HEK293 (cell line): ENCODE results near the gene STOX2.

Source experiments
- CTCF ChIA-PET: fragments of 350-600 bp; formaldehyde crosslinking; extraction: SDS; loops from one replicate; lab custom pipeline; 2021; ENCODE audit warnings: antibody characterized with exemption; lab: Yijun Ruan, JAX
- POLR2A ChIA-PET: fragments of 300-600 bp; formaldehyde crosslinking; extraction: SDS; loops from one replicate; lab custom pipeline; 2020; ENCODE audit warnings: antibody characterized with exemption, inconsistent platforms; lab: Yijun Ruan, JAX
- H3K27ac ChIP-seq: fragments of 200-500 bp; sonication (Bioruptor generic); 2 replicates; pipeline ENCODE4 v1.5.1; 2014; ENCODE audit warnings: low read depth, low read length, control low read depth, inconsistent platforms; ENCODE audit errors: extremely low read depth
- H3K36me3 ChIP-seq, 2 experiments: fragments of 200-500 bp in 1 of 2; sonication (Bioruptor generic) in 1 of 2; 1 replicate in 1 of 2; 2 replicates in 1 of 2; pipeline ENCODE4 v1.5.1; 2014 to 2017; ENCODE audit warnings: inconsistent platforms in 2 of 2, low read length in 2 of 2; ENCODE audit not compliant: control insufficient read depth in 2 of 2, insufficient read depth in 1 of 2
- H3K4me1 ChIP-seq: fragments of 200-500 bp; sonication (Bioruptor generic); 2 replicates; pipeline ENCODE4 v1.5.1; 2014; ENCODE audit warnings: mild to moderate bottlenecking, low read length, inconsistent platforms; ENCODE audit not compliant: control insufficient read depth, insufficient read depth
- H3K4me3 ChIP-seq: 2 replicates; pipeline ENCODE4 v1.5.1; 2011; ENCODE audit warnings: low read depth, mild to moderate bottlenecking, control low read depth, low read length, moderate library complexity
- H3K9me3 ChIP-seq: fragments of 200-500 bp; sonication (Bioruptor generic); 2 replicates; pipeline ENCODE4 v1.5.1; 2014; ENCODE audit warnings: low read depth, low read length, inconsistent platforms; ENCODE audit not compliant: control insufficient read depth, insufficient read depth
- SETDB1 ChIP-seq: IDR thresholded peaks from one replicate; pipeline ENCODE4 v1.6.1; 2017; ENCODE audit warnings: mild to moderate bottlenecking, low read length, moderate library complexity, mixed read lengths; ENCODE audit not compliant: insufficient read length
- TRIM28 ChIP-seq: IDR thresholded peaks from 2 replicates; pipeline ENCODE4 v1.6.1; 2011; ENCODE audit warnings: low read length, control low read depth, borderline replicate concordance
- ZBTB7A ChIP-seq: fragments of 450-650 bp; formaldehyde crosslinking; IDR thresholded peaks from 2 replicates; pipeline ENCODE4 v1.5.1; 2016; ENCODE audit warnings: low read depth, missing biosample characterization, missing genetic modification characterization
- ZNF10 ChIP-seq: fragments of 450-650 bp; formaldehyde crosslinking; IDR thresholded peaks from 2 replicates; pipeline ENCODE4 v1.5.1; 2017; ENCODE audit warnings: missing biosample characterization, missing genetic modification characterization
- ZNF513 ChIP-seq: fragments of 450-650 bp; IDR thresholded peaks from 2 replicates; pipeline ENCODE4 v1.5.1; 2018; ENCODE audit warnings: missing biosample characterization, missing genetic modification characterization
- ZNF518A ChIP-seq: fragments of 450-650 bp; formaldehyde crosslinking; conservative IDR thresholded peaks from 2 replicates; pipeline ENCODE4 v1.5.1; 2016; ENCODE audit warnings: low read depth, missing biosample characterization, missing genetic modification characterization
- ZNF549 ChIP-seq: fragments of 450-650 bp; IDR thresholded peaks from 2 replicates; pipeline ENCODE4 v1.5.1; 2018; ENCODE audit warnings: missing biosample characterization, missing genetic modification characterization, mild to moderate bottlenecking, inconsistent platforms, moderate library complexity
- ZNF664 ChIP-seq: fragments of 450-650 bp; formaldehyde crosslinking; IDR thresholded peaks from 2 replicates; pipeline ENCODE4 v1.5.1; 2016; ENCODE audit warnings: missing biosample characterization, missing genetic modification characterization
- ZNF707 ChIP-seq: fragments of 450-650 bp; formaldehyde crosslinking; IDR thresholded peaks from 2 replicates; pipeline ENCODE4 v1.5.1; 2016; ENCODE audit warnings: missing biosample characterization, missing genetic modification characterization
- ZNF747 ChIP-seq: fragments of 450-650 bp; formaldehyde crosslinking; IDR thresholded peaks from 2 replicates; pipeline ENCODE4 v1.5.1; 2016; ENCODE audit warnings: missing biosample characterization, missing genetic modification characterization
- ZNF768 ChIP-seq: fragments of 450-650 bp; formaldehyde crosslinking; IDR thresholded peaks from 2 replicates; pipeline ENCODE4 v1.5.1; 2018; ENCODE audit warnings: missing biosample characterization, mild to moderate bottlenecking, missing genetic modification characterization
- ZSCAN23 ChIP-seq: fragments of 450-650 bp; formaldehyde crosslinking; IDR thresholded peaks from 2 replicates; pipeline ENCODE4 v1.5.1; 2016; ENCODE audit warnings: missing biosample characterization, missing genetic modification characterization
- ZXDB ChIP-seq: fragments of 450-650 bp; formaldehyde crosslinking; IDR thresholded peaks from 2 replicates; pipeline ENCODE4 v1.5.1; 2016; ENCODE audit warnings: missing biosample characterization, missing genetic modification characterization
- TF ChIP-seq, protein P1 (sequence below): fragments of 450-650 bp; formaldehyde crosslinking; IDR thresholded peaks from 2 replicates; pipeline ENCODE4 v1.5.1; 2016; ENCODE audit warnings: missing biosample characterization, missing genetic modification characterization
- TF ChIP-seq, protein P2 (sequence below): fragments of 450-650 bp; formaldehyde crosslinking; IDR thresholded peaks from 2 replicates; pipeline ENCODE4 v1.5.1; 2016; ENCODE audit warnings: missing biosample characterization, missing genetic modification characterization
- TF ChIP-seq, protein P3 (sequence below): fragments of 450-650 bp; formaldehyde crosslinking; IDR thresholded peaks from 2 replicates; pipeline ENCODE4 v1.5.1; 2016; ENCODE audit warnings: missing biosample characterization, missing genetic modification characterization

STOX2 gene

DNA sequence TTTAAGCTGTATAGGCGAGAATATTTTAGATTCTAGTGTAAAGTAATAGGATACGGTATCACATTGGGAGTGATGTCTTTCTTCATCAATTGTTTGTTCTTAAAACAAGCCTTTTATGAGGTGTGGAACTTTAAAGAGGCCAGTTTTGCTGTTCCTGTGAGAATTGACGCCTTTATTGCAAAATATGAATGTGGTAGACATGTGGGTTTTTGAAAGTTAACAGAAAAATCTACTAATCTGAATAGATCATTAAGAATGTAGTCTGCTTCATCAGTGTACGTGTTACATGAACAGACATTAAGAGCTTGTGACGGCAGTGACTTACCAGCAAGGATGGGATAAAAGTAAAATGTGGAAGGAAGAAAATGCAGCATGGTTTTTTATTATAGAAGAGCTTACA is 63.8 kb downstream of the STOX2 start (continued):
- TF ChIP-seq, protein P1, sequence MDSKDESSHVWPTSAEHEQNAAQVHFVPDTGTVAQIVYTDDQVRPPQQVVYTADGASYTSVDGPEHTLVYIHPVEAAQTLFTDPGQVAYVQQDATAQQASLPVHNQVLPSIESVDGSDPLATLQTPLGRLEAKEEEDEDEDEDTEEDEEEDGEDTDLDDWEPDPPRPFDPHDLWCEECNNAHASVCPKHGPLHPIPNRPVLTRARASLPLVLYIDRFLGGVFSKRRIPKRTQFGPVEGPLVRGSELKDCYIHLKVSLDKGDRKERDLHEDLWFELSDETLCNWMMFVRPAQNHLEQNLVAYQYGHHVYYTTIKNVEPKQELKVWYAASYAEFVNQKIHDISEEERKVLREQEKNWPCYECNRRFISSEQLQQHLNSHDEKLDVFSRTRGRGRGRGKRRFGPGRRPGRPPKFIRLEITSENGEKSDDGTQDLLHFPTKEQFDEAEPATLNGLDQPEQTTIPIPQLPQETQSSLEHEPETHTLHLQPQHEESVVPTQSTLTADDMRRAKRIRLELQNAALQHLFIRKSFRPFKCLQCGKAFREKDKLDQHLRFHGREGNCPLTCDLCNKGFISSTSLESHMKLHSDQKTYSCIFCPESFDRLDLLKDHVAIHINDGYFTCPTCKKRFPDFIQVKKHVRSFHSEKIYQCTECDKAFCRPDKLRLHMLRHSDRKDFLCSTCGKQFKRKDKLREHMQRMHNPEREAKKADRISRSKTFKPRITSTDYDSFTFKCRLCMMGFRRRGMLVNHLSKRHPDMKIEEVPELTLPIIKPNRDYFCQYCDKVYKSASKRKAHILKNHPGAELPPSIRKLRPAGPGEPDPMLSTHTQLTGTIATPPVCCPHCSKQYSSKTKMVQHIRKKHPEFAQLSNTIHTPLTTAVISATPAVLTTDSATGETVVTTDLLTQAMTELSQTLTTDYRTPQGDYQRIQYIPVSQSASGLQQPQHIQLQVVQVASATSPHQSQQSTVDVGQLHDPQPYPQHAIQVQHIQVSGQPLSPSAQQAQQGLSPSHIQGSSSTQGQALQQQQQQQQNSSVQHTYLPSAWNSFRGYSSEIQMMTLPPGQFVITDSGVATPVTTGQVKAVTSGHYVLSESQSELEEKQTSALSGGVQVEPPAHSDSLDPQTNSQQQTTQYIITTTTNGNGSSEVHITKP, result no peak
- no peak for TF ChIP-seq ZNF549 (tag by site-specific recombination)
- TF ChIP-seq ZSCAN23, result no peak
- TF ChIP-seq ZNF518A (tag by site-specific recombination), result no peak
- no peak for TF ChIP-seq ZBTB7A (tag by site-specific recombination)

DNA sequence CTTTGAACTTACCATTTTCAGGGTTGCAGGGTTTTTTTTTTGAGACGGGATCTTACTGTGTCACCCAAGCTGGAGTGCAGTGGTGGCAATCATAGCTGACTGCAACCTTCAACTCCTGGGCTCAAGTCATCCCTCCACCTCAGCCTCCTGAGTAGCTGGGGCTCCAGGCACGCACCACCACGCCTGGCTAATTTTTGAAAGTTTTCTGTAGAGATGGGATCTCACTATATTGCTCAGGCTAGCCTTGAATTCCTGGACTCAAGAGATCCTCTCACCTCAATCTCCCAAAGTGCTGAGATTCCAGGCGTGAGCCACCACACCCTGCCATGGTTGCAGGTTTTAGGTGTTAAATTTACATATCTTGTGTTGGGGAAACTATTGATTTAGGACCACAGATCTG is 64.5 kb downstream of the STOX2 start:
- no peak overlapping the region for H3K4me3 ChIP-seq
- POLR2A ChIA-PET, result interaction anchor here (1.4 kb wide), 2 partner anchors 10 to 18 kb away, joined by 3 to 4 read pairs; no protein-coding TSS in a partner anchor
- no peak for TF ChIP-seq ZNF747
- no peak for TF ChIP-seq ZNF513
- TF ChIP-seq ZNF707 (tag by site-specific recombination), result no peak
- no peak for TF ChIP-seq TRIM28
- no peak for TF ChIP-seq SETDB1
- TF ChIP-seq, all 188 proteins: peak for 0
- Histone ChIP-seq H3K9me3 (no peaks in the 10 kb centered on the region), H3K36me3 (no peaks in the 10 kb centered on the region), H3K4me1 (0 out of 2 replicates have a peak, but pooled peaks cover 6% of the 10 kb centered on the region), H3K27ac (no peak overlapping the region)
- CTCF ChIA-PET, result interaction anchor here (1.2 kb wide), 1 partner anchor 10 kb away, joined by 3 read pairs; no protein-coding TSS in a partner anchor

DNA sequence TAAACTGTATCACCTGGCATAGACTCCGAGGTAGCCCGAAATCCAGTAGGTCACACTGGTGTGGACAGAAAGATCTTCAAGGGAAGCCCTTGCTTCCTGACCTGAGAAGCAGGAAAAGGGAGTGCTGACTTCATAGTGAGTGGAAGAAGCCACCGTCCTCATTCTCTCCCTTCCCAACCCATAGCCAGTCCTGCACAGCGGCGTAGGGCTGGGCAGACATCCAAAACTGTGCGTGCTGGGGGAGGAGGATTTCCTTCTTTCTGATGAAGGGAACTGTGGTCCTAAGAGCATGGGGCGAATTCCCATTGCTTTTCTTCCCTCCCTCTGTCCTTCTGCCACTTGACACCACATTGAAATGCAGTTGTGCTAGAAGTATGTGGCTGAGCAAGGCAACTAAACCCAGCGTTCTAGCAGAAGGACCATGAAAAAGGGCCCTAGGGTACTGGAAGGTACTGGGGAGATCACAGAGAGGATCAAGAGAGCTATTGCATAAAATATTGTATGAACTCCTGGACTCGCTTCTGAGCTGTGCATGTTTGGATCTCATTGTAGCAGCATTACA is 66.9 kb downstream of the STOX2 start:
- Histone ChIP-seq H3K27ac (no peak overlapping the region), H3K4me1 (no peaks in the 10 kb centered on the region), H3K4me3 (no peak overlapping the region), H3K36me3 (no peaks in the 10 kb centered on the region), H3K9me3 (no peaks in the 10 kb centered on the region)
- CTCF ChIA-PET, result no interaction called here
- POLR2A ChIA-PET, result no interaction called here
- TF ChIP-seq, protein P2, sequence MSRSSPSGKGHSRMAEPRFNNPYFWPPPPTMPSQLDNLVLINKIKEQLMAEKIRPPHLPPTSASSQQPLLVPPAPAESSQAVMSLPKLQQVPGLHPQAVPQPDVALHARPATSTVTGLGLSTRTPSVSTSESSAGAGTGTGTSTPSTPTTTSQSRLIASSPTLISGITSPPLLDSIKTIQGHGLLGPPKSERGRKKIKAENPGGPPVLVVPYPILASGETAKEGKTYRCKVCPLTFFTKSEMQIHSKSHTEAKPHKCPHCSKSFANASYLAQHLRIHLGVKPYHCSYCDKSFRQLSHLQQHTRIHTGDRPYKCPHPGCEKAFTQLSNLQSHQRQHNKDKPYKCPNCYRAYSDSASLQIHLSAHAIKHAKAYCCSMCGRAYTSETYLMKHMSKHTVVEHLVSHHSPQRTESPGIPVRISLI, result no peak
- TF ChIP-seq, protein P3, sequence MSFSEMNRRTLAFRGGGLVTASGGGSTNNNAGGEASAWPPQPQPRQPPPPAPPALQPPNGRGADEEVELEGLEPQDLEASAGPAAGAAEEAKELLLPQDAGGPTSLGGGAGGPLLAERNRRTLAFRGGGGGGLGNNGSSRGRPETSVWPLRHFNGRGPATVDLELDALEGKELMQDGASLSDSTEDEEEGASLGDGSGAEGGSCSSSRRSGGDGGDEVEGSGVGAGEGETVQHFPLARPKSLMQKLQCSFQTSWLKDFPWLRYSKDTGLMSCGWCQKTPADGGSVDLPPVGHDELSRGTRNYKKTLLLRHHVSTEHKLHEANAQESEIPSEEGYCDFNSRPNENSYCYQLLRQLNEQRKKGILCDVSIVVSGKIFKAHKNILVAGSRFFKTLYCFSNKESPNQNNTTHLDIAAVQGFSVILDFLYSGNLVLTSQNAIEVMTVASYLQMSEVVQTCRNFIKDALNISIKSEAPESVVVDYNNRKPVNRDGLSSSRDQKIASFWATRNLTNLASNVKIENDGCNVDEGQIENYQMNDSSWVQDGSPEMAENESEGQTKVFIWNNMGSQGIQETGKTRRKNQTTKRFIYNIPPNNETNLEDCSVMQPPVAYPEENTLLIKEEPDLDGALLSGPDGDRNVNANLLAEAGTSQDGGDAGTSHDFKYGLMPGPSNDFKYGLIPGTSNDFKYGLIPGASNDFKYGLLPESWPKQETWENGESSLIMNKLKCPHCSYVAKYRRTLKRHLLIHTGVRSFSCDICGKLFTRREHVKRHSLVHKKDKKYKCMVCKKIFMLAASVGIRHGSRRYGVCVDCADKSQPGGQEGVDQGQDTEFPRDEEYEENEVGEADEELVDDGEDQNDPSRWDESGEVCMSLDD (tag by site-specific recombination), result no peak
- TF ChIP-seq ZXDB (tag by site-specific recombination) (no peak), ZNF664 (tag by site-specific recombination) (no peak), TRIM28 (no peak), ZNF10 (tag by site-specific recombination) (no peak), ZNF768 (tag by site-specific recombination) (no peak)
